Fibroblast of villous mesenchyme (primary cell): Measurements from ENCODE around the gene SLC17A9. TPM values are rescaled to one million over a fixed set of nuclear protein-coding genes. Genes with fewer than 3 reads are reported as not detected.

Source experiments
- DNase-seq: peaks from one replicate; pipeline ENCODE4 v3.0.0-alpha.2; 2010; ENCODE audit warnings: low read depth
- H3K4me3 ChIP-seq: 2 replicates; pipeline ENCODE4 v1.5.1; 2011; ENCODE audit warnings: low read depth, mild to moderate bottlenecking, low read length
- total RNA-seq: library from RNA; depleted of rRNA; stranded (reverse); fragments of >200 nt; gene quantifications from 2 replicates; pipeline ENCODE4 v1.2.3, GENCODE V29; 2012
- TF ChIP-seq, protein P1 (sequence below): IDR thresholded peaks from 2 replicates; pipeline ENCODE4 v1.5.1; 2012; ENCODE audit warnings: low read depth, mild to moderate bottlenecking, low read length; ENCODE audit not compliant: insufficient read depth

SLC17A9 gene
- total RNA-seq, 1 donor: 23.7 TPM

GRCh38 chr20:63009988-63010769 lies 57.7 kb downstream of the SLC17A9 start:
- H3K4me3 ChIP-seq: peak overlapping the region; percentile 18
- DNase-seq: peak; percentile 25
- TF ChIP-seq, protein P1, sequence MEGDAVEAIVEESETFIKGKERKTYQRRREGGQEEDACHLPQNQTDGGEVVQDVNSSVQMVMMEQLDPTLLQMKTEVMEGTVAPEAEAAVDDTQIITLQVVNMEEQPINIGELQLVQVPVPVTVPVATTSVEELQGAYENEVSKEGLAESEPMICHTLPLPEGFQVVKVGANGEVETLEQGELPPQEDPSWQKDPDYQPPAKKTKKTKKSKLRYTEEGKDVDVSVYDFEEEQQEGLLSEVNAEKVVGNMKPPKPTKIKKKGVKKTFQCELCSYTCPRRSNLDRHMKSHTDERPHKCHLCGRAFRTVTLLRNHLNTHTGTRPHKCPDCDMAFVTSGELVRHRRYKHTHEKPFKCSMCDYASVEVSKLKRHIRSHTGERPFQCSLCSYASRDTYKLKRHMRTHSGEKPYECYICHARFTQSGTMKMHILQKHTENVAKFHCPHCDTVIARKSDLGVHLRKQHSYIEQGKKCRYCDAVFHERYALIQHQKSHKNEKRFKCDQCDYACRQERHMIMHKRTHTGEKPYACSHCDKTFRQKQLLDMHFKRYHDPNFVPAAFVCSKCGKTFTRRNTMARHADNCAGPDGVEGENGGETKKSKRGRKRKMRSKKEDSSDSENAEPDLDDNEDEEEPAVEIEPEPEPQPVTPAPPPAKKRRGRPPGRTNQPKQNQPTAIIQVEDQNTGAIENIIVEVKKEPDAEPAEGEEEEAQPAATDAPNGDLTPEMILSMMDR: no peak

DNA sequence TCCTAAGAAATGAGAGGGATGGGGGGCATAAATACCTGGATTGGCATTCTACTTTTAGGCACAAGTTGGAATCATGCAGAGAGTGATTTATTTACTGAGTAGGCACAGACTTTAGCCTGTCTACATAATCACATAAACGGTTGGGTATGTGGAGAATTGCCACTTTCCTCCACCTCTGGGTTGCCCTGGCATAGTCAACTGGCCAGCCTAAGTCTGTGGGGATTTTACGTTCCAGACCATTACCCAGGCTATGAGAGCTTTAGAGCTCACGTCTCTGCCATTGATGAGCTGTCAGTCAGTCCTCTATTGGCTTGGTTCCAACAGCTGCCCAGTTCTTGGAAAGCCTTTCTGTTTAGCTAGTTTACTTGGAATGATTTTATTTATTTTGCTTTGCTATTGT lies 59.3 kb downstream of the SLC17A9 start:
- DNase-seq: no peak
- TF ChIP-seq, protein P1: no peak
- no peak overlapping the region for H3K4me3 ChIP-seq

GRCh38 chr20:63013207-63013606 lies 60.7 kb downstream of the SLC17A9 start:
- H3K4me3 ChIP-seq: no peak overlapping the region
- TF ChIP-seq, protein P1: no peak
- no peak for DNase-seq

DNA sequence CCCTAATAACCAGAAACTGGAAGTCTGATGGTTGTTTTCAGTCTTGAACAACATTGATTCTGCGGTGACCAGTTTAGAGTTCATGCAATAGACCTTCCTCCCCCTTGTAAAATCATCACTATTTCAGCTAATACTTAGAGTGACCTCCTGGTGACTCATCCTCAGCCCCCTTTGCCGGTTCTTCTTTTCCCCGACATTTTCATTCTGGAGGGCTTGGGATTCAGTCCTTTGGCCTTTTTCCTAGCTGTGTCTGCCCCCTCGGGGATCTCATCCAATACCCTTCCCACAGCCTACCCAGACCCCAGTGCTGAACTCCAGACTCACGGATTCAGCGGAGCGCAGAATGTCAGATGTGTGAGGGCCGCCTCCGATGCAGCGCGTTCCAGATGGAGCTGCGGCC lies 61.8 kb downstream of the SLC17A9 start:
- DNase-seq: no peak
- TF ChIP-seq, protein P1: no peak
- no peak overlapping the region for H3K4me3 ChIP-seq

DNA sequence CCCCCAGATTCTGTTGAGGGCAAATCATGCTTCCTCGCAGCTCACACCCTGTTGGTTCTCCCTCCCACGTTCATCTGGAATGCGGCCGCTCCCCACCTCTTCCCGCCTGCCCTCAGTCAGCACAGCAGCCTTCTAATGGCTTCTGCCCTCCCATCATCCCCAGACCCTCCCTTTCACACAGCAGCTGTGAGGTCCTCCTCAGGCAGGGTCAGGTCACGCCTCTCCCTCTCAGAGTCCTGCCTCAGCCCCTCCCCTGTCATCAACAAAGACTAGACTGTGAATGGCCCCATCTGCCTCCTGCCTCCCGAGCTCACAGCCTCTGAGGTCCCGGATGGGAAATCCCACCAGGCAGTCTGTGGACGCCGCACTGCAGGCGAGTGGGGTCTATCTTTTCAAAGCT lies 62.2 kb downstream of the SLC17A9 start:
- no peak overlapping the region for H3K4me3 ChIP-seq
- TF ChIP-seq, protein P1: no peak
- DNase-seq: peak; percentile 6

GRCh38 chr20:63015147-63015661 lies 62.7 kb downstream of the SLC17A9 start:
- no peak overlapping the region for H3K4me3 ChIP-seq
- no peak for DNase-seq
- TF ChIP-seq, protein P1: no peak
